ENCODE results near the gene FOXS1. TPM values are rescaled to one million over a fixed set of nuclear protein-coding genes. Genes with fewer than 3 reads are reported as not detected.

Gene FOXS1
- total RNA-seq, result 0.78 TPM

DNA sequence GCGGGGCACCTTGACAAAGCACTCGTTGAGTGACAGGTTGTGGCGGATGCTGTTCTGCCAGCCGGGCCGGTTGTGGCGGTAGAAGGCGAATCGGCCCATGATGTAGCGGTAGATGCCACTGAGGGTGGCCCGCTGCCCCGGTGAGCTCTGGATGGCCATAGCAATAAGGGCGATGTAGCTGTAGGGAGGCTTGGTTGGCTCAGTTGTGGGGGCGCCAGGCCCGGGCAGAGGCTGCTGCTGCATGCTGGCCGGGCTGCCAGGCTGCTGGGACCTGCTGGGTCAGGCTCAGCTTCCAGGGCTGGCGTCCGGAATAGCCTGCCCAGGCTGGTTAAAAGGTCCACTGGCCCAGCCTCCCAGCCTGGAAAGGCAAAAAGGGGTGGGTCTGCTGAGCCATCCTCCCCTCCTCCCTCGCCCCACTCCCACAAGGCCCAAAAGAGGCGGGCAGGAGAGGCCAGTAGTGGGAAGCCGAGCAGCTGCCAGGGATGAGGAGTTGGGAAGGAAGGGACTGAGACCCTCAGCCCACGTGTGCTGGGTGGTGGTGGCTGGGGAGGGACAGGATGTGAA is at the start of gene FOXS1:
Gene FOXS1, minus strand, starts transcription at position 305 of the 564 bp plus-strand sequence. Its CDS starts 62 bp downstream, at position 243.
- DNase-seq, result no peak

DNA sequence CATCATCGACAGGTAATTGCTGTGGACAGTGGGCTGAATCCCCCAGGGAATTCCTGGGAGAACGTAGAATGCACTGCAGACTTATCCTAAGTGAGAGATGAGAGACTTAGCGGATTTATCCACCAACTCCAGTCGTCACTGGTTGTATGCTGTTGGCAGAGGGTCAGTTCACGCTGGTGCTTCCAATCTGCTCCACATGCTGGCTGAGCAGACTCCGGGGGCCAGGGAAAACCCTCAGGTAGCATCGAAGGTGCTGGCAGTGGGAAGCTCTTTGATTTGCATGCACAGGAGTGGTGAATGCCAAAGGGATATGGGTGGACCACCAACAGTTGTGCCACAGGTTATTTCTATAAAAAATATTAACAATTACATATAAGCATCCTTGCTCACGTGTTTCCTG is 45.2 kb upstream of the FOXS1 start:
- DNase-seq, result no peak

DNA sequence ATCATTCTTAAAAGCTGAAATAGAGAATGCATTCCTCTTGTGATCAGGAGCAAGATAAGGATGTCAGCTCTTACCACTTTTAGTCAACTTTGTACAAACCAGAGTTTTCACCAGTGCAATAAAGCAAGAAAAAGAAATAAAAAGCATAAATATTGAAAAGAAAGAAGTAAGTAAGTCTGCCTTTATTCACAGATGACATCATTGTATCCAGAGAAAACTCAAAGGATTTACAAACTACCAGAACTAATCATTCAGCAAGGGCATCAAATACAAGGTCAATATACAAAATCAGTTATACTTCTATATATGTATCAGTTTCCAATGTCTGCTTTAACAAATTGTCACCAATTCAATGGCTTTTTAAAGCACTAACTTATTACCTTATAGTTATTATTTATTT is 38.4 kb upstream of the FOXS1 start:
- DNase-seq, result no peak

DNA sequence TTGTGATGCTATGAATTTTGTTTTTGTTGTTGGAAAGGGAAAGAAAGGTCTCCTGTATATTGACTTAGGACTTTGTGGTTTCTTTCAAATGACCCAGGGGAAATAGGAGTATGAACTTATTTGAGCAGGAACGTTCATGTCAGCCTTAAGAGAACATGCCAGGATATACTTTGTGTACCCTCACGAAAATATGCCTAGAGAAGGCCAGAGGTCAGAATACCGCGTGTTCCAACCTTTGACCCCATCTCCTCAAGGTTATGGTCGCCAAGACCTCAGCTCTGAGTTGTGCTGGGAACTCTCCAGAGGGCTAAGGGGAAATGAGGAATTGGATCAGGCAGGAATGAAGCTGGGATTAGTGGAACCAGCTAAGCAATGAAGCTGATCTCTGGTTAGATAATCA is 36.5 kb upstream of the FOXS1 start:
- no peak for DNase-seq

DNA sequence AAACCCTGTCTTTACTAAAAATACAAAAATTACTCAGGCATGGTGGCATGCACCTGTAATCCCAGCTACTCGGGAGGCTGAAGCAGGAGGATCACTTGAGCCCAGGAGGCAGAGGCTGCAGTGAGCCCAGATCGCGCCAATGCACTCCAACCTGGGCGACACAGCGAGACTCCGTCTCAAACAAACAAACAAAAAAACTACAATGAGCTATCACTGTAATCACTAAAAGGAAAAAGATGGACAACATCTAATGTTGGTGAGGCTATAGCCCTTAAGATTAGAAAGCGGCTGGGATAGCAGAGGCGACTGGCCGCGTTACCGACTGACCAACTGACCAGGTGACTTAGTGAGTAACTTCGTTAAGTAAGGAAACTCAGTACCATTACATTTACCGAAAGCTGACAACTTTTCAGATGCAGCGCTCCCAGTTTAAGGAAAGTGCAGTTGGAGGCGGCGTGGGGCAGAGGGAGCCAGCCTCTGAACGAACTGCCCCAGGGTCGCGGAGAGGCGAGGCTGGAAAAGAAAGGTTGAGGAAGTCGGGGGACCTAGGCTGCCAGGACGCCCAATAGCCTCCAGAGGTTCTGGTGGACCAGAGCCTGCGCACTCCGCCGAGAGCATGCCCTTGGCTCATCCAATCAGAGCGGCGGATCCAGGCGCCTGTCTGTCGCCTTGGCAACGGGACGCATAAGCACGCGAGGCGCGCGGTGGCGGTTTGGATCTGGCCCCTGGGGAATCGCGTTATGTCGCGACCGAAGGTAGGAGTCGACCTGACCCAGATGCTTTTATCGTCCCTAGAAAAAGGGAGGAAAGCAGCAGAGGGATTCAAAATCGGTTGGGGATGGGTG is 34.0 kb upstream of the FOXS1 start:
- peak; percentile 87 for DNase-seq

DNA sequence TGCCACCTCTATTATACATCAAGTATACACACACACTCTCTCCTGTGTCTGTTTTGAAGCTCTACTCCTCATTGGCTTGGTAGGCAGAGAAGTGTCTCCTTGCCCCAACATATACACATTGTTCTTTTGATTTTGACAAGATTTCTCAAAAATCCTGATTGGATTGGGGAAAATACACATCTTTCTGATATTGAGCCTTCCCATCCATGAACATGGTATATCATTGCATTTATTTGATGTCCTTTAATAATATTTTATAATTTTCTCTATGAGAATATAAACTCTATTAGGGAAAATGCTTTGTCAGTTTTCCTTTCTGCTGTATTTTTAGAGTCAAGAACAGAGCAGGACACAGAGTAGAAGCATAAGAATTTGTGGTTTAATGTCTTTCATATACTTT is 32.3 kb upstream of the FOXS1 start:
- no peak for DNase-seq

DNA sequence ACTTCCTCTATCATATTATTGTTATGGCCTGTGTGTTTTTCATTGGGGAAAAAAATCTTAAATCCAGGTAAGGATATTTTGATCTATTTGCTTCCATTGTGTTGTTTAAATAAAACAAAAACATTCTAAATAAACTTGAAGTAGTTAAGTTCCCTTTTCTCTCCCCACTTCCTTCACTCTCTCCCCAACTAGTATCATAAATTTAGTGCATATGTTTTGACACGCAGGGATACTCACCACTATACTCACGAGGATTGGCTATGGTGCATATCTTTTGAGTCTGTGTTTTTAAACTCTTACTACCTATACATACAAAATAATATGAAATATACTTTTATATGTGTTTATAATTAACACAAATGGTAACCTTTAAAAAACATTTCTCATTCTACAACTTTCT is 30.3 kb upstream of the FOXS1 start:
- no peak for DNase-seq

DNA sequence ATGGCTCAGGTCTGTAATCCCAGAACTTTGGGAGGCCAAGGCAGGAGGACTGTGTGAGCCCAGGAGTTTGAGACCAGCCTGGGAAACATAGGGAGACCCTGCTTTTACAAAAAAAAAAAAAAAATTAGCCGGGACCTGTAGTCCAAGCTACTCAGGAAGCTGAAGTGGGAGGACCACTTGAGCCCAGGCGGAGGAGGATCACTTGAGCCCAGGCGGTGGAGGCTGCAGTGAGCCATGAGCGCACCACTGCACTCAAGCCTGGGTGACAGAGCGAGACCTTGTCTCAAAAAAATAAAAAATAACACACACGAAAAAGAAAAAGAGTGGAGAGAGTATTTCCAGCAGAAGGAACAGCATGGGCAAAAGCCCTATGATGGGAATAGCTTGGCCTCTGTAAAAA is 27.0 kb upstream of the FOXS1 start:
- DNase-seq, result no peak

DNA sequence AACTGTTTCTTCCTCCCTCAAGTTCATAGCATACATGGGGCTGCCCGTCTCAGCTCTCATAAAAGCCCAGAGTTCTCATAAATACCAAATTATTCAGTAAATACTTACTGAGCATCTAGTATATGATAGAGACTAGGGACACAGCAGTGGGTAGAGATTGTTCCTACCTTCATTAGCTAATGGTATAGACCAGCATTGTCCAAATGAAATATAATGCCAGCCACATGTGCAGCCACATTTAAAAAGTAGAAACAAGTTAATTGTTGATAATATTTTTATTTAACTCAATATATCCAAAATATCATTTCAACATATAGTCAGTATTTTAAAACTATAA is 26.2 kb upstream of the FOXS1 start:
- no peak for DNase-seq

DNA sequence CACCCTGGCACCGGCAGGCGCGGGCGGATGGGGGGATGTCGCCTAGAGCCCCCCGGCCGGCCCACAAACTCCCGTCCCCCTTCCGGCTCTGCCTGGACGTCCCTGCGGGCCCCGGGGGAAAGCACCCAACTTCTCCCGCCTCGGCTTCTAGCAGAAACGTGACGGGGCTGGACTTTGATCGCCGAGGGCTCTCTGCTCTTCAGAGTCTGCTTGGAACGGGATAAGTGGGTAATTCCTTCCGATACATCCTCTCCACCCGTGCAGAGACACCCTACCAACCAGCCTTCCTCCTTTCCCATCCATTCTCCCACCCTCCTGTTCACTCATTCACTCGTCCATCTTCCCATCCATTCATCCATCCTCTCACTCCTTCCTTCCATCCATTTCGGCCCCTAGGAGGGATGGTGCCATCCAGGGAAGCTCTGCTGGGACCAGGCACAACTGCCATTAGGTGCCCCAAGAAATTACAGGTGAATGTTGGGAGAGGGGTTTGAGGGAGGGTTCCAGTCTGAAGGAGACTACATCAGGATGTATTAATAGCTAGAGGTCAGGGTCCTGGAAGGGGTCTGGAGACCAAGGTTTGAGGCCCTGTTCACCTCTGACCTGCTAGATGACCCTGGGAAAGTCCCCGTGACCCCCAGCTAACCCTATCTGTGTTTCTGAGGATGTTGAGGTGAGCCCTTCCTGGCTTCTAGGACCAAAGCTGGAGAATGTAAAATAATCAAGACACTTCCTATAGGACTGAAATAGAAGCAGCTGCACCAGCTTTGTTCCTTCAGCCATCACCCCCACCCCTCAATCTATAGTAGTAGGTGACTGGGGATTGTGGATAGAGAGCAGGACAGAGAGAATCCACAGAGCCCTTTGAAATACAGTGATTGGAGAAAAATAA is 25.6 kb upstream of the FOXS1 start:
- no peak for DNase-seq

DNA sequence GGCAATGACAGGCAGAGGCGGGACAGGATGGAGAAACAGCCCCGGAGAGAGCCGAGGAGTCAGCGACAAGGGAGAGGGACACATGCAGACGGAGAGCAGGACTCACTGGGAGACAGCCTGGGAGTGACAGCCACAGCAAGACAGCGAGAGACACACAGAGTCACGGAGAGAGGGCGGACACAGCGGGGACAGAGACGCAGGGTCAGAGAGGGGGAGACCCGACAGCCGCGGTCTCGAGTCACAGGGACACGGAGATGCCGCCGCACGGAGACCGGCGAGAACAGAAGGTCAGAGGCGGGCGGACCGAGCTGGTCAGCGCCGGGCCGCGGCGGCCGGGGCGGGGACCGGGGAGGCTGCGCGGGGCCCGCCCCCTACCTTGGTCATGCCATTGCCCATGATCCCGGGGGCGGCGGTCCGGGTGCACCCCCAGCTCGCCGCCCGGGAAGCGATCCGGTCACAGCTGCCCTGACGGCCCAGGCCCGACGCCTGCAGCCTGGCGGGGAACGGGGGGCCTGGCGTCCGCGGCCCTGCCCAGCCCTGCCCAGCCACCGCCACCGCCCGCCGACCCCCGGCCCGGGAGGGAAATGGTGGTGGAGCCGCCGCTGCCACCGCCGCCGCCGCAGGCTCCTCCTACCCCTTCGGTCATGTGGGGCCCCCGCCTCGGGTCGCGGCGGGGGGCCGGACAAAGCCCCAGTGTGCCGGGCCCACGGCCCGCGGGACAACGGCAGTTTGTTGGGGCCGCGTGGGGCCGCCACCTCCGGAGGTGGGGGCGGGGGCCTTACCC is 24.7 kb upstream of the FOXS1 start, which contains the start of the genes DUSP15 and TTLL9:
Gene DUSP15, minus strand, starts transcription at position 586 of the 784 bp plus-strand sequence. Its CDS starts 190 bp downstream, at position 396.
Gene TTLL9, plus strand, starts transcription at position 693 of the 784 bp plus-strand sequence. CDS start 493 bp downstream, outside the sequence.
- peak; percentile 39 for DNase-seq

DNA sequence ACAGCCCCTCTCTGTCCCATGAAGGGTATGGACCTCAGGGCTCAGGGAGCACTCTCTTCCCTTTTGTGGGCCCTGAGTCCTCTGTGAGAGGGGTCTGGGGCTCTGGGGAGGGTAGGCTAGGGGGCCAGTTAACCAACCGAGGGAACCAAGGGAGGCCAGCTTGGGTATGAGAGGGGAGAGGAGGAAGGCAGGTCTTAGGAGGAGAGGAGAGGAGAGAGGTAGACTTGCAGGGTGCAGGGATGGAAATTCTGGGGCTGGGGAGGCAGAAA is 24.2 kb upstream of the FOXS1 start:
- DNase-seq, result no peak

DNA sequence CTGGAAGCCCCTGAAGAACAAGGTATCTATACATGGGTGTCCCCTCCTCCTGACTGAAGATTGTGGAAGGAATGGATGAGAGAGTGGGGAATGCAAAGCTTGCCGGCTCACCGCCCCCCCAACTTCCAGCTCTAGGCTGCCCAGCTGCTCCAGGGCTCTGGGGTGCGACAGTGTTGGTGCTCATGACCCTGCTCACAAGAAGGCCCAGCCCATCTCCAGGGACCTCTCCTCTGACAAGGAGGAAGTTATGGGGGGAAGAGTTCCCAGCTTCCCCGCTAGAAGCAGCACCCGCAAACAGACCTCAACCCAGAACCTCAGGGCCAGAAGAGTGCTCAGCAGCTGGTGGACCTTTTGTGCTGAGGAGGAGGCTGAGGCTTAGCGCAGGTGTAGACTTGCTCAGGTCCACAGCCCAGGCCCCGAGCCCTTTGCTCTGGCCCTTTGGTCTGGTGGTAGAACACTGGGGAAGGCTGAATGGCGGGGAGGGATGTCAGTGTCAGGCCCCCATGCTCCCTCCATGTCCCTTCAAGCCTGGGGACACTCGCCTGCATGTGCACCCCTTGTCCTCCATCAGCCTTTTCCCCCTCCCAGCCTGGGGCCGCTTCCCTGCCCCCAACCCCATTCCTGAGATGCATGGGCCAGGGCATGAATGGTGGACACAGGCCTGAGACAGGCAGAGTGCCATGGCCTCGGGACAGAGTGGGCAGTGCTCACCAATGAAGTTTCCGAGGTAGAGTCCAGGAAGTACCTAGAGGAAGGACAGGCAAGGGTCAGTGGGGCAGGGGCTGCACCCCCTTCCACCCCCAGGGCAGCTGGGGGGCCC is 23.7 kb upstream of the FOXS1 start:
- DNase-seq, result no peak

DNA sequence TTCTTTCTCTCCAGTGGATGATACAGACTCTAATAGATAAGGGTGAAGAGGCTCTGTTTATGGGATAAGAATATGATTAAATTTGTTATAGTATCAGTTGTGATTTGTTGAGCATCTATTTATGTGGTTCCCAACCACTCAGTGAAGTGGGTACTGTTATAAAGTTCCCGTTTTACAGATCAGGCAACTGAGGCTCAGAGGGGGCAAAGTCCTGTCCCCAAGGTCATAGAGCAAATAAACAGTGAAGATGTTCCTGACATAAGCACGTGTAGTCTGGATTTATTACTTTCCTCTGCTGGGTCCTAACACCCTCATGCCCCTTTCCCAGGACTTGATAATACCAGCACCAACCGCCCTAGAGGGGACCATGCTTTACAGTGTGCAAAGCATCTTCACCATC is 20.8 kb upstream of the FOXS1 start:
- DNase-seq, result no peak

DNA sequence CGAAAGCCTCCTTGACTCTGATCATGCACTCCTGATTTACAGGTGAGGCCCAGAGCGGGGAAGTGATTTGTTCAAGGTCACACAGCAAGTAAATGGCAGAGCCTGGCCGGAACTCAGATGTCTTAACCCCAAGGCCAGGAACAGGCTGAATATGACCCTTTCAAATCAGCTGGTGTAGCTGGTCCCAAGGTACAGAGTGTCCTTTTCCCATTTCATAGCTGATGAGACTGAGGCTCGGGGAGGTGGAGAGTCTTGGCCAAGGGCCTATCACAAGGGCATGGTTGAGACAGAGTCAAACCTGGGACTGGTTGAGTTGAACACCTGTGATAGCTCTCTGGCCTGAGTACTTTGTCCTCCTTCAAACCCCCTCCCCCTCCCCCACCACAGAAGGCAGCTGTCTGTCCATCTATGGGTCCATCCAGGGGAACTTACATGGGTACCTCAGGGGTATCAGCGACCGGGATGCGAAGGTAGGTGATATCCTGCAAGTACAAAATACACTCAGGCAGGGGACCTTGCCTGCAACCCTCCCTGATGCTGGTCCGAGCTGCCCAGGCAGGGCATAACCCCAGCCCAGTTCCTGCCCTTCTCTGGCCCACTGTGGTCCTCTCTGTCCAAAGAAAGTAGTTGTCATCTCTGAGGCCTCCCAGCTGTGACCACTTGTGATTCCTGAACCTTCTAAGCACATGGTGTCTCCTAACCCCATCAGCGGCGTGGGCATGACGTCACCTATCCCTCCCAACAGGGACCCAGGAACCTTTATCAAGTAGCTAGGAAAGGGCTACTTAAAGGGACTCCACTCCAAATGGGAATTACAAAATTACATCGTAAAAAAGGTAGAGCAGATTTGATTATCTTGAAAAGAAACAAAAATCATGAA is 19.4 kb upstream of the FOXS1 start:
- DNase-seq, result no peak

DNA sequence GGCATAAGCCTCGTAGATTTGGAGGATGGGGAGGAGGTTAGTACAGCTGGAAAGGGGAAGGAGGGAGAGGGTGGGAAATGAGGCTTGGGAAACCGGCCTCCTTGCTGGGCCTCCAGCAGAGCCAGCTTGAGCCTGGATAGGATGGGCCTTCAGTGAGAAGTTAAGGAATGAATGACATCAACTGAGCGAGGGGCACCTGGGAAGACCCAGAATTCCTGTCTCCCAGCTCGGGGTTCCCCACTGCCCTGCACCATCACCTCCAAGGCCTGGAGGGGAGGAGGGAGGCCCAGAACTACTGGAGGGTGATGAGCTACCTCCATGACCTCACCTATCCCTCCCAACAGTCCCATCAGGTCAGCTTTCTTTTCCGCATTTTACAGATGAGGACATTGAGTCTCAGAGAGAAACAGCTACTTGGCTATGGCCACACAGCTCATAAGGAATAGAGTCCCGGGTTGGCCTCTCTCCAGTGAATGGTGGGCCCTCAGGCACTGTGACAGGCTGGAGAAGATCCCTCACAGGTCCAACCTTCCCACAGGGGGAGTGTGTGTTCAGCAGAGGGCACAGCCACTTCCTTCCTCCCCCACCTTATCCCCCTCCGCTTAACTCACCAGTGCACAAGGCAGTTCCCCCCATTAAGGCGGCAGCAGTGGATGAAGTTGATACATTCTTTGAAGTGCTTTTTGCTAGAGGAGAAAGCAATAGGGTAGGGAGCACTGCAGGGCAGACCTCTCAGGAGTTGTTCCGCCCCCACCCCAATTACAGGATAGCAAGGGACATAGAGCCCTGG is 18.1 kb upstream of the FOXS1 start:
- no peak for DNase-seq

DNA sequence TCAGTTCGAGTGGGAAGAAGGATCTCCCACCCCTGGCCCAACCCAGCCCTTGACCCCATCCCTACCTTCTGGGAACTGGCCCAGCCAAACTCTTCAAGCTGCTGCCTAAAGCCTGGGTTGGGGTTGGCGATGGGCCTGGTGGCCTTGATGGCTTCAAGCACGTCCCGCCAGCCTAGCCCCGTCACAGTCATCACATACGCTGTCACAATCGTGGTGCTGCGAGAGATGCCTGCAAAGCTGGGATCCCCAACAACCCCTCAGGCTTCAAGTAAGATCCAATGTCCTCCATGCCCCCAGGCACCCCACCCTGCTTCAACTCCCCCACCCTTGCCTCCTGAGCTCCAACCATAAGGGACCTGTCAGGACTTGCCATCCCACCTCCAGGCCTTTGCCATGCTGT is 17.1 kb upstream of the FOXS1 start:
- no peak for DNase-seq

DNA sequence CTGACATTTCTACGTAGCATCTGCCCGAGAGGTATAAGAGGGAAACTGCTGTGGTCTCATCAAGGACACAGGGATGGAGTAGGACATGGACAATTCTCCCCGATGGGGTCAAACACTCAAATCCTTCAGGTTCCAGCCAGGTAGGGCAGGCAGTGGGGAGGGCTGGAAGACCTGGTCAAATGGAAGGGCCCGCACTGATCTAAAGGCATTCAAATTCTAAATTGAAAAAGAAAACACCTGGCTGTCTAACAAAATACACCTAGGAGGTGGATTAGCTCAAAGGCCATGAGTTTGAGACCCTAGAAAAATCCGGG is 16.7 kb upstream of the FOXS1 start:
- DNase-seq, result no peak

DNA sequence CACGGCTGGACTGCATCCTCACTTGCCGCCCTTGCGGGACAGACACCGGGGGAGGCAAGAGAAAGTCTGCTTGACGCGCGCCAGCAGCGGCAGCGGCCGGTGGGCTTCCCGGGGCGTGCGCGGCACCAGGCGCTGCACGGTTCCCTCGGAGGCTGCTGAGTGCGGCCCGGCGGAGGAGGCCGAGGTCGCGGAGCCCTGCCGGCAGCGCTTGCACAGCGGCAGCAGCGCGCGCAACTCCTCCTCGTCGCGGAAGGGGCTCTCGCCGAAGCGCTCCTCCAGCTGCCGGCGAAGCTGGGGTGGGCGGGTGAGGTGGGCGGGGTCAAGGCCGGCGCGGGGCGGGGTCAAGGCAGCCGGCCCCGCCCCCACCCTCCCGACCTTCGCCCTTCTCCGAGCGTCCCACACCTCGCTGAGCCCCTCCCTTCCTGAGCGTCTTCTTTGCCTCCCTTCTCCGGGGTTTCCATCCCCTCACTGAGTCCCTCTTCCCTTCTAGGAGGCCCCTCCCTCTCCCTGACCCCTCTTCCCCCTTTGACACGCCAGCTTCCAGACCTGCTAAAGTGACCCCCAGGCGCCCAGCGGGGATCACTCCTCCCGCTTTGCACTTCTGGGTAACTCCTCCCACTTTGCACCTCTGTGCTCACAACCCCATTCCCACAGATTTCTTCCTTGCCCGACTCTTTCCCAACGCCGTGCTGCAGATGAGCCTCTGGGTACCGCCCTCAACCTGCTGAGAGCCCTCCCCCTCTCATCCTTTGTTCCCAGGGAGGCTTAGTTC is 16.2 kb upstream of the FOXS1 start:
- no peak for DNase-seq

Measured in occipital lobe (tissue), 2 donors.